ENCODE results near the gene PKP1. TPM values are rescaled to one million over a fixed set of nuclear protein-coding genes. Genes with fewer than 3 reads are reported as not detected.

Gene PKP1
- polyA plus RNA-seq, 3 donors, result not detected

DNA sequence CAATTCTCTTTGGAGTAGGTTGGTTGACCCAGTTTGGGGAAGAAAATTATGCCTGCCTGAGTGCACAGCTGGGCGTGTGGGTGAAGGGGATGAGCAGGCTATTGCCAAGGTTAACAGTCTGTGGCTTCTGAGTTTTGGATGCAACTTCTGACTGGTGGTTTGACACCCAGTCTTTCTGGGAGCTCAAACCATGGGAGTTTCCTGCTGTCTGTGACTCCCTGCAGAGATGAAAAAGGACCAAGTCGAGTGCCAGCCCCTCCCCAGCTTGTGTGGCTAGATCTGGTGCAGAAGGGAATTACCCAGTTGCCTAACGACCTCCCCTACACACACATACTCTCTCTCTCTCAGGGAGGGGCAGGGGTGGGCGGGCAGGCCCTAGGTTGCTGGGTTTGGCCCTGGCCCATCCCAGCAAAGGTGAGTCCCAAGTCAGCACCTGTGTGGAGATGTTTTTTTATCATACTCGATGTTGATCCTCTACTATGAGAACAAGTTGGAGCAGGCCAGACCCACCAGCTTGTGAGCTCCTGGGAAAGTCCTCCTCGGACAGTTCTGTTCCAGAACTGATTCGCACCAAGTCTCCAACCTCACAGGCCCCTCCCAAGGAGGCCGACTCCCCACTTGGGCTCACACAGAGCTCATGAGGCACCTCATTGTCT lies 28.2 kb downstream of the PKP1 start:
- H4K20me1 ChIP-seq (ENCODE audit: insufficient read depth, low read length), result no peaks in the 10 kb centered on the region
- H3K27me3 Mint-ChIP-seq (ENCODE audit: low read depth in 3 of 3), result peaks cover 9 to 26% (median 21%) of the 10 kb centered on the region in 3 donors
- no peak overlapping the region for H3K27ac ChIP-seq (ENCODE audit: low read depth in 1 of 2, low read length in 2 of 2)
- no peaks in the 10 kb centered on the region for H3K9me3 Mint-ChIP-seq
- no peak overlapping the region for H3K4me3 ChIP-seq (replicated peaks in 1 of 3; ENCODE audit: low read depth in 2 of 3, low read length in 3 of 3)
- no peak overlapping the region for H3K4me2 ChIP-seq (replicated peaks; ENCODE audit: extremely low read depth, low read length, poor library complexity, severe bottlenecking)
- no peak overlapping the region for H2AFZ ChIP-seq (ENCODE audit: insufficient read depth, low read depth, low read length, poor library complexity, severe bottlenecking)
- WGBS (ENCODE audit: insufficient coverage), result 82% methylated on average over 3 of the region's 8 CpGs
- no peaks in the 10 kb centered on the region for H3K79me2 ChIP-seq (ENCODE audit: insufficient read depth, low read length)
- no peaks in the 10 kb centered on the region for H3K4me1 ChIP-seq (ENCODE audit: control insufficient read depth in 1 of 2, insufficient read depth in 2 of 2, low read length in 2 of 2)
- no peaks in the 10 kb centered on the region for H3K9me3 ChIP-seq (replicated peaks in 1 of 2; ENCODE audit: control insufficient read depth in 1 of 2, insufficient read depth in 1 of 2, low read length in 2 of 2)
- H3K9ac ChIP-seq (ENCODE audit: insufficient read depth, low read length, poor library complexity, severe bottlenecking), result no peak overlapping the region
- H3K4me3 Mint-ChIP-seq, result no peak overlapping the region
- H3K36me3 ChIP-seq (replicated peaks in 1 of 2; ENCODE audit: control insufficient read depth in 1 of 2, insufficient read depth in 2 of 2, low read length in 2 of 2), result no peaks in the 10 kb centered on the region
- H3K4me1 Mint-ChIP-seq, result no peaks in the 10 kb centered on the region
- no peak overlapping the region for H3K27ac Mint-ChIP-seq
- no peaks in the 10 kb centered on the region for H3K36me3 Mint-ChIP-seq
- no peak for DNase-seq
- TF ChIP-seq, protein P1, sequence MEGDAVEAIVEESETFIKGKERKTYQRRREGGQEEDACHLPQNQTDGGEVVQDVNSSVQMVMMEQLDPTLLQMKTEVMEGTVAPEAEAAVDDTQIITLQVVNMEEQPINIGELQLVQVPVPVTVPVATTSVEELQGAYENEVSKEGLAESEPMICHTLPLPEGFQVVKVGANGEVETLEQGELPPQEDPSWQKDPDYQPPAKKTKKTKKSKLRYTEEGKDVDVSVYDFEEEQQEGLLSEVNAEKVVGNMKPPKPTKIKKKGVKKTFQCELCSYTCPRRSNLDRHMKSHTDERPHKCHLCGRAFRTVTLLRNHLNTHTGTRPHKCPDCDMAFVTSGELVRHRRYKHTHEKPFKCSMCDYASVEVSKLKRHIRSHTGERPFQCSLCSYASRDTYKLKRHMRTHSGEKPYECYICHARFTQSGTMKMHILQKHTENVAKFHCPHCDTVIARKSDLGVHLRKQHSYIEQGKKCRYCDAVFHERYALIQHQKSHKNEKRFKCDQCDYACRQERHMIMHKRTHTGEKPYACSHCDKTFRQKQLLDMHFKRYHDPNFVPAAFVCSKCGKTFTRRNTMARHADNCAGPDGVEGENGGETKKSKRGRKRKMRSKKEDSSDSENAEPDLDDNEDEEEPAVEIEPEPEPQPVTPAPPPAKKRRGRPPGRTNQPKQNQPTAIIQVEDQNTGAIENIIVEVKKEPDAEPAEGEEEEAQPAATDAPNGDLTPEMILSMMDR (IDR thresholded peaks at IDR 0.05), result no peak
- intact Hi-C loops (cut with micrococcal nuclease), result no loop called here
- peaks cover 0 to 16% of the 10 kb centered on the region in 2 donors for H3K27me3 ChIP-seq (ENCODE audit: control insufficient read depth in 2 of 2, insufficient read depth in 2 of 2, low read length in 2 of 2)

DNA sequence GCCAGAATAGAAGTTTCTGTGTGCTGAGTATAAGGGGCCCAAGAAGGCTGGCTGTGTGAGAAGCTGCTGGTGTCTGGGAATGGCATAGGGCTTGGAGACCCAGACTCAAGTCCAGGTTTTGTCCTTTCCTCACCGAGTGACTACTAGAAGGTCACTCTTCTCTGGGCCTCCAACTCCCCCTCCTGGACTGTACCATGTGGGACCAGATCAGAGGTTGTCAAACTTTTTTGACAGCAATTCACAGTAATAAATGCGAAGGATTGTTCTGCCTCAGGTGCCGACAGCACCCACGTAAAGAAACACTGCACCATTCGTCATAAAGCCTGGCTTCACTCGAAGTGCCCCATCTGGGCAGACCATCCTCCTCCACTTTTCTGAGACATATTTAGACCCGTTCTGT lies 29.0 kb downstream of the PKP1 start:
- H3K27ac ChIP-seq (ENCODE audit: low read depth in 1 of 2, low read length in 2 of 2), result no peak overlapping the region
- H3K4me2 ChIP-seq (replicated peaks; ENCODE audit: extremely low read depth, low read length, poor library complexity, severe bottlenecking), result no peak overlapping the region
- H3K9me3 ChIP-seq (replicated peaks in 1 of 2; ENCODE audit: control insufficient read depth in 1 of 2, insufficient read depth in 1 of 2, low read length in 2 of 2), result no peaks in the 10 kb centered on the region
- WGBS (ENCODE audit: insufficient coverage), result 92% methylated on average over 3 of the region's 7 CpGs
- H2AFZ ChIP-seq (ENCODE audit: insufficient read depth, low read depth, low read length, poor library complexity, severe bottlenecking), result no peak overlapping the region
- no peak overlapping the region for H3K4me3 ChIP-seq (replicated peaks in 1 of 3; ENCODE audit: low read depth in 2 of 3, low read length in 3 of 3)
- peaks cover 9 to 28% (median 18%) of the 10 kb centered on the region in 3 donors for H3K27me3 Mint-ChIP-seq (ENCODE audit: low read depth in 3 of 3)
- H3K36me3 ChIP-seq (replicated peaks in 1 of 2; ENCODE audit: control insufficient read depth in 1 of 2, insufficient read depth in 2 of 2, low read length in 2 of 2), result no peaks in the 10 kb centered on the region
- H3K9me3 Mint-ChIP-seq, result no peaks in the 10 kb centered on the region
- H3K27me3 ChIP-seq (ENCODE audit: control insufficient read depth in 2 of 2, insufficient read depth in 2 of 2, low read length in 2 of 2), result peaks cover 0 to 16% of the 10 kb centered on the region in 2 donors
- no peak for DNase-seq
- H3K4me1 Mint-ChIP-seq, result no peaks in the 10 kb centered on the region
- no peaks in the 10 kb centered on the region for H3K79me2 ChIP-seq (ENCODE audit: insufficient read depth, low read length)
- H3K27ac Mint-ChIP-seq, result no peak overlapping the region
- no peaks in the 10 kb centered on the region for H3K36me3 Mint-ChIP-seq
- intact Hi-C loops (cut with micrococcal nuclease), result no loop called here
- TF ChIP-seq, protein P1 (IDR thresholded peaks at IDR 0.05), result no peak
- H3K4me1 ChIP-seq (ENCODE audit: control insufficient read depth in 1 of 2, insufficient read depth in 2 of 2, low read length in 2 of 2), result no peaks in the 10 kb centered on the region
- no peak overlapping the region for H3K4me3 Mint-ChIP-seq
- no peaks in the 10 kb centered on the region for H4K20me1 ChIP-seq (ENCODE audit: insufficient read depth, low read length)
- H3K9ac ChIP-seq (ENCODE audit: insufficient read depth, low read length, poor library complexity, severe bottlenecking), result no peak overlapping the region

Data from CD14-positive monocyte (primary cell).